SU-DHL-6 (cell line): ENCODE measurements around the gene PALLD.

Experiments used
- EZH2phosphoT487 ChIP-seq: fragments of 200-600 bp; sonication (generic), shearing (Covaris generic); conservative IDR thresholded peaks from 2 replicates; pipeline ENCODE4 v1.6.1; 2018; ENCODE audit warnings: mild to moderate bottlenecking, antibody characterized with exemption, low read length, moderate library complexity, mixed read lengths
- TF ChIP-seq, protein P1 (sequence below): fragments of 200-600 bp; sonication (generic); IDR thresholded peaks from one replicate; pipeline ENCODE4 v1.5.1; 2017; ENCODE audit warnings: antibody characterized with exemption, mild to moderate bottlenecking, low read length, moderate library complexity; ENCODE audit not compliant: insufficient read depth, poor library complexity, severe bottlenecking

DNA sequence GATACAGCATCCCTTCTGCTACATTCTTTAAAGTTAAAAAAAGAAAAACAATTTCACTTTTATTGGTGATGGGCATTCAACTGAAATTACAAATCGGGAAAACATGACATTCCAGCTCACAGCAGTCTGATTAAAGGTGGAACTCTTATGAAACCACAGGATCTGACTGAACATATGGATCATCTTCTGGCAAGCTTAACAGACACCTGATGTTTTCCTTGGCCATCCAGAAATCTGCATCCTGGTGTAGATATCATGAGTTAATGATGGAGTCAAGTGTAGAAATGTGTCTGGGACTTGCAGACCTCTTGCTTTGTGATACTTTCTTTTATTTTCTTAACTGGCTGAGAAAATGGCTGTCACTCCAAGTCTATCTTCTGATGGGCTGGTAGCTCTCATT is 345.3 kb downstream of the PALLD start:
- TF ChIP-seq EZH2phosphoT487: no peak
- TF ChIP-seq, protein P1, sequence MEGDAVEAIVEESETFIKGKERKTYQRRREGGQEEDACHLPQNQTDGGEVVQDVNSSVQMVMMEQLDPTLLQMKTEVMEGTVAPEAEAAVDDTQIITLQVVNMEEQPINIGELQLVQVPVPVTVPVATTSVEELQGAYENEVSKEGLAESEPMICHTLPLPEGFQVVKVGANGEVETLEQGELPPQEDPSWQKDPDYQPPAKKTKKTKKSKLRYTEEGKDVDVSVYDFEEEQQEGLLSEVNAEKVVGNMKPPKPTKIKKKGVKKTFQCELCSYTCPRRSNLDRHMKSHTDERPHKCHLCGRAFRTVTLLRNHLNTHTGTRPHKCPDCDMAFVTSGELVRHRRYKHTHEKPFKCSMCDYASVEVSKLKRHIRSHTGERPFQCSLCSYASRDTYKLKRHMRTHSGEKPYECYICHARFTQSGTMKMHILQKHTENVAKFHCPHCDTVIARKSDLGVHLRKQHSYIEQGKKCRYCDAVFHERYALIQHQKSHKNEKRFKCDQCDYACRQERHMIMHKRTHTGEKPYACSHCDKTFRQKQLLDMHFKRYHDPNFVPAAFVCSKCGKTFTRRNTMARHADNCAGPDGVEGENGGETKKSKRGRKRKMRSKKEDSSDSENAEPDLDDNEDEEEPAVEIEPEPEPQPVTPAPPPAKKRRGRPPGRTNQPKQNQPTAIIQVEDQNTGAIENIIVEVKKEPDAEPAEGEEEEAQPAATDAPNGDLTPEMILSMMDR: no peak
